SK-N-SH treated with all-trans-retinoic acid at 6 μM for 48 hours (cell line): ENCODE data around the gene TMIE.

Experiments used
- ATAC-seq: fragments of 200-7000 bp; cut with Tn5 transposase; 3 replicates; pipeline ENCODE4 v1.9.1; 2020; ENCODE audit warnings: mild to moderate bottlenecking, moderate library complexity
- BACH2 ChIP-seq: fragments of 250-450 bp; sonication (Bioruptor Pico); IDR thresholded peaks from 2 replicates; pipeline ENCODE4 v1.9.0; 2021; ENCODE audit warnings: mild to moderate bottlenecking, borderline replicate concordance
- CREB5 ChIP-seq: fragments of 250-450 bp; sonication (Bioruptor Pico); IDR thresholded peaks from 2 replicates; pipeline ENCODE4 v1.5.1; 2020; ENCODE audit warnings: low read depth, mild to moderate bottlenecking, moderate library complexity
- CSDC2 ChIP-seq: fragments of 250-450 bp; sonication (Bioruptor Pico); IDR thresholded peaks from 2 replicates; pipeline ENCODE4 v1.5.0; 2020; ENCODE audit warnings: mild to moderate bottlenecking, moderate library complexity
- ESRRG ChIP-seq: fragments of 250-450 bp; sonication (Bioruptor Pico); IDR thresholded peaks from 2 replicates; pipeline ENCODE4 v1.6.1; 2021; ENCODE audit warnings: mild to moderate bottlenecking
- GLIS3 ChIP-seq: fragments of 250-450 bp; sonication (Bioruptor Pico); IDR thresholded peaks from 2 replicates; pipeline ENCODE4 v1.5.0; 2020; ENCODE audit warnings: mild to moderate bottlenecking, moderate library complexity
- ISL1 ChIP-seq: fragments of 250-450 bp; sonication (Bioruptor Pico); IDR thresholded peaks from 2 replicates; pipeline ENCODE4 v2.1.2; 2022; ENCODE audit warnings: mild to moderate bottlenecking, moderate library complexity
- PATZ1 ChIP-seq: fragments of 250-450 bp; sonication (Bioruptor Pico); IDR thresholded peaks from 2 replicates; pipeline ENCODE4 v1.8.0; 2020; ENCODE audit warnings: mild to moderate bottlenecking, moderate library complexity, borderline replicate concordance
- POU6F1 ChIP-seq: fragments of 250-450 bp; sonication (Bioruptor Pico); IDR thresholded peaks from 2 replicates; pipeline ENCODE4 v1.8.0; 2021; ENCODE audit warnings: low read depth, mild to moderate bottlenecking, moderate library complexity, borderline replicate concordance
- PPARA ChIP-seq: fragments of 250-450 bp; sonication (Bioruptor Pico); IDR thresholded peaks from 2 replicates; pipeline ENCODE4 v1.5.0; 2020; ENCODE audit warnings: mild to moderate bottlenecking, borderline replicate concordance
- SNAI2 ChIP-seq: fragments of 250-450 bp; sonication (Bioruptor Pico); IDR thresholded peaks from 2 replicates; pipeline ENCODE4 v1.5.0; 2020; ENCODE audit warnings: mild to moderate bottlenecking, moderate library complexity
- TCF4 ChIP-seq: fragments of 250-450 bp; sonication (Bioruptor Pico); IDR thresholded peaks from 2 replicates; pipeline ENCODE4 v1.8.0; 2021; ENCODE audit warnings: mild to moderate bottlenecking, moderate library complexity, borderline replicate concordance
- TOX ChIP-seq: fragments of 250-450 bp; sonication (Bioruptor Pico); IDR thresholded peaks from 2 replicates; pipeline ENCODE4 v1.8.0; 2021; ENCODE audit warnings: mild to moderate bottlenecking, moderate library complexity, borderline replicate concordance
- ZC3H10 ChIP-seq: fragments of 250-450 bp; sonication (Bioruptor Pico); IDR thresholded peaks from 2 replicates; pipeline ENCODE4 v1.5.1; 2021; ENCODE audit warnings: mild to moderate bottlenecking, moderate library complexity
- ZFP3 ChIP-seq: fragments of 250-450 bp; sonication (Bioruptor Pico); IDR thresholded peaks from 2 replicates; pipeline ENCODE4 v1.5.0; 2020; ENCODE audit warnings: mild to moderate bottlenecking, moderate library complexity
- ZNF8 ChIP-seq: fragments of 450-650 bp; formaldehyde crosslinking; IDR thresholded peaks from 2 replicates; pipeline ENCODE4 v1.5.0; 2020; ENCODE audit warnings: mild to moderate bottlenecking, moderate library complexity
- TF ChIP-seq, protein P1 (sequence below): fragments of 250-450 bp; sonication (Bioruptor Pico); IDR thresholded peaks from 2 replicates; pipeline ENCODE4 v1.5.0; 2020; ENCODE audit warnings: mild to moderate bottlenecking, moderate library complexity
- TF ChIP-seq, protein P2 (sequence below): fragments of 250-450 bp; sonication (Bioruptor Pico); IDR thresholded peaks from 2 replicates; pipeline ENCODE4 v1.5.1; 2021; ENCODE audit warnings: mild to moderate bottlenecking, moderate library complexity

Gene TMIE

GRCh38 chr3:46669191-46669999 lies 31.8 kb upstream of the TMIE start:
- ATAC-seq: no peak

GRCh38 chr3:46670000-46670890 lies 30.9 kb upstream of the TMIE start:
- ATAC-seq: no peak
- TF ChIP-seq ZFP3 (CRISPR knock-in tag): no peak
- TF ChIP-seq CSDC2 (CRISPR knock-in tag): no peak
- TF ChIP-seq, protein P1, sequence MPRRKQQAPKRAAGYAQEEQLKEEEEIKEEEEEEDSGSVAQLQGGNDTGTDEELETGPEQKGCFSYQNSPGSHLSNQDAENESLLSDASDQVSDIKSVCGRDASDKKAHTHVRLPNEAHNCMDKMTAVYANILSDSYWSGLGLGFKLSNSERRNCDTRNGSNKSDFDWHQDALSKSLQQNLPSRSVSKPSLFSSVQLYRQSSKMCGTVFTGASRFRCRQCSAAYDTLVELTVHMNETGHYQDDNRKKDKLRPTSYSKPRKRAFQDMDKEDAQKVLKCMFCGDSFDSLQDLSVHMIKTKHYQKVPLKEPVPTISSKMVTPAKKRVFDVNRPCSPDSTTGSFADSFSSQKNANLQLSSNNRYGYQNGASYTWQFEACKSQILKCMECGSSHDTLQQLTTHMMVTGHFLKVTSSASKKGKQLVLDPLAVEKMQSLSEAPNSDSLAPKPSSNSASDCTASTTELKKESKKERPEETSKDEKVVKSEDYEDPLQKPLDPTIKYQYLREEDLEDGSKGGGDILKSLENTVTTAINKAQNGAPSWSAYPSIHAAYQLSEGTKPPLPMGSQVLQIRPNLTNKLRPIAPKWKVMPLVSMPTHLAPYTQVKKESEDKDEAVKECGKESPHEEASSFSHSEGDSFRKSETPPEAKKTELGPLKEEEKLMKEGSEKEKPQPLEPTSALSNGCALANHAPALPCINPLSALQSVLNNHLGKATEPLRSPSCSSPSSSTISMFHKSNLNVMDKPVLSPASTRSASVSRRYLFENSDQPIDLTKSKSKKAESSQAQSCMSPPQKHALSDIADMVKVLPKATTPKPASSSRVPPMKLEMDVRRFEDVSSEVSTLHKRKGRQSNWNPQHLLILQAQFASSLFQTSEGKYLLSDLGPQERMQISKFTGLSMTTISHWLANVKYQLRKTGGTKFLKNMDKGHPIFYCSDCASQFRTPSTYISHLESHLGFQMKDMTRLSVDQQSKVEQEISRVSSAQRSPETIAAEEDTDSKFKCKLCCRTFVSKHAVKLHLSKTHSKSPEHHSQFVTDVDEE (CRISPR knock-in tag): no peak
- no peak for TF ChIP-seq CREB5 (CRISPR knock-in tag)
- TF ChIP-seq ISL1 (CRISPR knock-in tag): no peak
- TF ChIP-seq POU6F1 (CRISPR knock-in tag): no peak
- no peak for TF ChIP-seq SNAI2 (CRISPR knock-in tag)
- TF ChIP-seq BACH2: no peak
- TF ChIP-seq GLIS3 (CRISPR knock-in tag): no peak
- no peak for TF ChIP-seq ESRRG (CRISPR knock-in tag)
- TF ChIP-seq, protein P2, sequence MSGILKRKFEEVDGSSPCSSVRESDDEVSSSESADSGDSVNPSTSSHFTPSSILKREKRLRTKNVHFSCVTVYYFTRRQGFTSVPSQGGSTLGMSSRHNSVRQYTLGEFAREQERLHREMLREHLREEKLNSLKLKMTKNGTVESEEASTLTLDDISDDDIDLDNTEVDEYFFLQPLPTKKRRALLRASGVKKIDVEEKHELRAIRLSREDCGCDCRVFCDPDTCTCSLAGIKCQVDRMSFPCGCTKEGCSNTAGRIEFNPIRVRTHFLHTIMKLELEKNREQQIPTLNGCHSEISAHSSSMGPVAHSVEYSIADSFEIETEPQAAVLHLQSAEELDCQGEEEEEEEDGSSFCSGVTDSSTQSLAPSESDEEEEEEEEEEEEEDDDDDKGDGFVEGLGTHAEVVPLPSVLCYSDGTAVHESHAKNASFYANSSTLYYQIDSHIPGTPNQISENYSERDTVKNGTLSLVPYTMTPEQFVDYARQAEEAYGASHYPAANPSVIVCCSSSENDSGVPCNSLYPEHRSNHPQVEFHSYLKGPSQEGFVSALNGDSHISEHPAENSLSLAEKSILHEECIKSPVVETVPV (CRISPR knock-in tag): no peak
- TF ChIP-seq TOX (CRISPR knock-in tag): no peak
- TF ChIP-seq ZNF8 (CRISPR knock-in tag): no peak

More at GRCh38 chr3:46669191-46669999, 31.8 kb upstream of the TMIE start:
- TF ChIP-seq PPARA: no peak
- TF ChIP-seq POU6F1 (CRISPR knock-in tag): no peak
- TF ChIP-seq TOX (CRISPR knock-in tag): no peak
- no peak for TF ChIP-seq TCF4
- no peak for TF ChIP-seq PATZ1 (CRISPR knock-in tag)
- TF ChIP-seq ZC3H10 (CRISPR knock-in tag): no peak
